IMR-90 (cell line): ENCODE results near the gene PGM2. TPM values are rescaled to one million over a fixed set of nuclear protein-coding genes. Genes with fewer than 3 reads are reported as not detected.

ENCODE experiments used
- ATAC-seq: fragments of 200-7000 bp; cut with Tn5 transposase; 2 replicates; pipeline ENCODE4 v1.9.1; 2020; ENCODE audit warnings: low read depth, mild to moderate bottlenecking, moderate library complexity
- BruUV-seq: library from RNA; stranded (reverse); fragments of 400-500 nt; replicated peaks from 2 replicates; lab custom pipeline; 2021; lab: Mats Ljungman, UMichigan
- CTCF ChIA-PET: fragments of 300-600 bp; formaldehyde crosslinking; extraction: SDS; loops from one replicate; lab custom pipeline; 2021; ENCODE audit warnings: antibody characterized with exemption; lab: Yijun Ruan, JAX
- POLR2A ChIA-PET: fragments of 300-600 bp; sonication (Branson Sonifier 250); formaldehyde crosslinking; loops from one replicate; lab custom pipeline; 2022; ENCODE audit warnings: antibody characterized with exemption; ENCODE audit not compliant: unreplicated experiment; lab: Charles Lee
- DNase-seq: peaks from one replicate; pipeline ENCODE4 v3.0.0; 2013
- H2AFZ ChIP-seq: replicated peaks from 2 replicates; pipeline ENCODE3; 2013; ENCODE audit warnings: low read length, mild to moderate bottlenecking; ENCODE audit not compliant: poor library complexity
- H2AK5ac ChIP-seq: 2 replicates; pipeline ENCODE4 v1.6.1; 2013; ENCODE audit warnings: low read depth, low read length, inconsistent platforms
- H2AK9ac ChIP-seq: replicated peaks from 2 replicates; pipeline ENCODE3; 2013; ENCODE audit warnings: mild to moderate bottlenecking, low read depth, low read length, moderate library complexity; ENCODE audit not compliant: poor library complexity
- H2BK120ac ChIP-seq: 2 replicates; pipeline ENCODE4 v1.6.1; 2013; ENCODE audit warnings: low read depth, low read length, inconsistent platforms
- H2BK15ac ChIP-seq: 3 replicates; pipeline ENCODE4 v1.6.1; 2013; ENCODE audit warnings: low read depth, low read length, inconsistent platforms
- H2BK20ac ChIP-seq: 2 replicates; pipeline ENCODE4 v1.6.1; 2013; ENCODE audit warnings: low read depth, mild to moderate bottlenecking, inconsistent platforms, low read length, moderate library complexity
- H2BK5ac ChIP-seq: 2 replicates; pipeline ENCODE4 v1.6.1; 2013; ENCODE audit warnings: mild to moderate bottlenecking, low read depth, low read length, inconsistent platforms; ENCODE audit not compliant: poor library complexity, severe bottlenecking
- H3K14ac ChIP-seq: replicated peaks from 2 replicates; pipeline ENCODE4 v1.6.1; 2013; ENCODE audit warnings: low read depth, low read length, inconsistent platforms
- H3K18ac ChIP-seq: 2 replicates; pipeline ENCODE4 v1.6.1; 2013; ENCODE audit warnings: low read depth, low read length, control low read depth
- H3K23ac ChIP-seq: 2 replicates; pipeline ENCODE4 v1.6.1; 2013; ENCODE audit warnings: low read depth, low read length, inconsistent platforms
- H3K27ac ChIP-seq: 2 replicates; pipeline ENCODE4 v1.5.1; 2013; ENCODE audit warnings: mild to moderate bottlenecking, control low read depth, low read length; ENCODE audit not compliant: insufficient read depth
- H3K27me3 ChIP-seq: 2 replicates; pipeline ENCODE4 v1.6.1; 2013; ENCODE audit warnings: low read length; ENCODE audit not compliant: control insufficient read depth, insufficient read depth
- H3K36me3 ChIP-seq: 2 replicates; pipeline ENCODE4 v1.6.1; 2013; ENCODE audit warnings: low read length, mixed read lengths; ENCODE audit not compliant: control insufficient read depth, insufficient read depth
- H3K4ac ChIP-seq: 2 replicates; pipeline ENCODE4 v1.6.1; 2013; ENCODE audit warnings: low read depth, low read length, inconsistent platforms
- H3K4me1 ChIP-seq: 2 replicates; pipeline ENCODE4 v1.6.1; 2013; ENCODE audit warnings: low read length, mixed read lengths; ENCODE audit not compliant: control insufficient read depth, insufficient read depth
- H3K4me2 ChIP-seq: 2 replicates; pipeline ENCODE4 v1.6.1; 2013; ENCODE audit warnings: low read depth, mild to moderate bottlenecking, control low read depth, low read length, moderate library complexity
- H3K4me3 ChIP-seq: 2 replicates; pipeline ENCODE4 v1.5.1; 2013; ENCODE audit warnings: low read depth, mild to moderate bottlenecking, control low read depth, low read length, moderate library complexity; ENCODE audit not compliant: insufficient read depth
- H3K56ac ChIP-seq: 2 replicates; pipeline ENCODE4 v1.6.1; 2013; ENCODE audit warnings: low read length, inconsistent platforms; ENCODE audit not compliant: insufficient read depth; ENCODE audit errors: extremely low read depth
- H3K79me1 ChIP-seq, 2 experiments: 2 replicates each; pipeline ENCODE4 v1.6.1; 2013; ENCODE audit warnings: low read length in 2 of 2, inconsistent platforms in 1 of 2, low read depth in 1 of 2
- H3K9ac ChIP-seq: 2 replicates; pipeline ENCODE4 v1.6.1; 2013; ENCODE audit warnings: low read depth, low read length, control low read depth
- H3K9me1 ChIP-seq: 2 replicates; pipeline ENCODE4 v1.6.1; 2013; ENCODE audit warnings: low read length, inconsistent platforms; ENCODE audit not compliant: insufficient read depth
- H3K9me3 ChIP-seq: 2 replicates; pipeline ENCODE4 v1.6.1; 2013; ENCODE audit warnings: low read length; ENCODE audit not compliant: control insufficient read depth, insufficient read depth
- H4K20me1 ChIP-seq: 2 replicates; pipeline ENCODE4 v1.6.1; 2013; ENCODE audit warnings: low read length, inconsistent platforms; ENCODE audit not compliant: insufficient read depth
- H4K5ac ChIP-seq: 2 replicates; pipeline ENCODE4 v1.6.1; 2013; ENCODE audit warnings: mild to moderate bottlenecking, low read depth, low read length, control low read depth
- H4K8ac ChIP-seq, 2 experiments: 2 replicates each; pipeline ENCODE4 v1.6.1; 2013; ENCODE audit warnings: low read depth in 2 of 2, low read length in 2 of 2, control low read depth in 1 of 2, inconsistent platforms in 1 of 2
- H4K91ac ChIP-seq: 2 replicates; pipeline ENCODE4 v1.6.1; 2013; ENCODE audit warnings: low read depth, low read length, inconsistent platforms; ENCODE audit not compliant: insufficient read depth
- BHLHE40 ChIP-seq: fragments of 150-350 bp; IDR thresholded peaks from 2 replicates; pipeline ENCODE4 v1.6.1; 2016; ENCODE audit warnings: mild to moderate bottlenecking, low read depth, low read length
- CEBPB ChIP-seq: IDR thresholded peaks from 2 replicates; pipeline ENCODE4 v1.6.1; 2012; ENCODE audit warnings: low read depth, low read length, improper control_type of control experiment
- CHD1 ChIP-seq: IDR thresholded peaks from 2 replicates; pipeline ENCODE4 v1.6.1; 2012; ENCODE audit warnings: low read depth, low read length, improper control_type of control experiment
- CTCF ChIP-seq: conservative IDR thresholded peaks from 2 replicates; pipeline ENCODE4 v1.5.1; 2012; ENCODE audit warnings: mild to moderate bottlenecking, low read depth, low read length, improper control_type of control experiment
- ELK1 ChIP-seq: fragments of 150-350 bp; IDR thresholded peaks from 2 replicates; pipeline ENCODE4 v1.6.1; 2016; ENCODE audit warnings: low read depth, mild to moderate bottlenecking, low read length, moderate library complexity, borderline replicate concordance
- FOS ChIP-seq: fragments of 150-350 bp; IDR thresholded peaks from 2 replicates; pipeline ENCODE4 v1.6.1; 2016; ENCODE audit warnings: low read depth, low read length
- MAFK ChIP-seq: IDR thresholded peaks from 2 replicates; pipeline ENCODE4 v1.6.1; 2012; ENCODE audit warnings: low read depth, low read length, improper control_type of control experiment
- MXI1 ChIP-seq: IDR thresholded peaks from 2 replicates; pipeline ENCODE4 v1.6.1; 2012; ENCODE audit warnings: low read depth, mild to moderate bottlenecking, low read length, moderate library complexity, borderline replicate concordance
- POLR2A ChIP-seq: IDR thresholded peaks from 2 replicates; pipeline ENCODE4 v1.6.1; 2012; ENCODE audit warnings: mild to moderate bottlenecking, low read depth, low read length
- RAD21 ChIP-seq: IDR thresholded peaks from 2 replicates; pipeline ENCODE4 v1.6.1; 2012; ENCODE audit warnings: low read length, improper control_type of control experiment
- RFX5 ChIP-seq: IDR thresholded peaks from 2 replicates; pipeline ENCODE4 v1.8.0; 2012; ENCODE audit warnings: low read depth, mild to moderate bottlenecking, low read length, moderate library complexity
- SMC3 ChIP-seq: fragments of 150-350 bp; IDR thresholded peaks from 2 replicates; pipeline ENCODE4 v1.6.1; 2016; ENCODE audit warnings: low read depth, mild to moderate bottlenecking, antibody characterized with exemption, low read length, moderate library complexity
- WGBS, 2 experiments: methylation state at CpG; one replicate each; pipeline versions ENCODE4 v1.1.5 to v1.1.7; 2013; ENCODE audit warnings: missing lambda C conversion rate in 2 of 2; ENCODE audit not compliant: insufficient read length in 1 of 2; ENCODE audit errors: extremely low coverage in 2 of 2; 5-methylcytosine and 5-hydroxymethylcytosine counted together
- dilution Hi-C: fragments of 300-500 bp; cut with HindIII; formaldehyde crosslinking; loops from one replicate; pipeline ENCODE4 v1.14.3; 2018; ENCODE audit warnings: low sequenced_read_pairs; ENCODE audit not compliant: unreplicated experiment
- in situ Hi-C: fragments of 300-500 bp; cut with MboI; formaldehyde crosslinking; loops from 3 replicates; pipeline ENCODE4 v1.14.3; 2019; ENCODE audit warnings: low sequenced_read_pairs, inconsistent platforms, mixed read lengths
- intact Hi-C: fragments of 100-400 bp; cut with micrococcal nuclease; formaldehyde crosslinking; loops from 2 replicates; pipeline ENCODE4 v1.10.0; 2022
- polyA plus RNA-seq, 3 experiments: library from polyadenylated mRNA; depleted of rRNA; stranded (reverse); fragments of >200 nt; gene quantifications; 2 replicates each; pipeline ENCODE4 v1.2.3, GENCODE V29; 2012; ENCODE audit warnings: low replicate concordance in 1 of 3
- total RNA-seq: library from RNA; depleted of rRNA; stranded (reverse); fragments of >200 nt; gene quantifications from 2 replicates; pipeline ENCODE4 v1.2.3, GENCODE V29; 2012

The PGM2 gene
- total and polyA plus RNA-seq, 2 of the 4 experiments (the other 2 are of a cell fraction): 18.7 to 26.2 TPM

- no peak overlapping the region for H2BK20ac ChIP-seq
- ChIA-PET POLR2A (no interaction called here), CTCF (interaction anchor here (0.6 to 0.8 kb wide), 2 partner anchors 10 to 12 kb away, joined by 3 read pairs; no protein-coding TSS in a partner anchor)
- in situ Hi-C loops: no loop called here
- no peak overlapping the region for H2AFZ ChIP-seq
- intact Hi-C loops: no loop called here
- no peaks in the 10 kb centered on the region for H3K36me3 ChIP-seq
- no peaks in the 10 kb centered on the region for H3K4me1 ChIP-seq
- peak; percentile 20 for DNase-seq
- H4K8ac ChIP-seq: no peak overlapping the region
- no peak overlapping the region for H4K5ac ChIP-seq
- H3K79me1 ChIP-seq: no peaks in the 10 kb centered on the region
- no peak overlapping the region for H3K4ac ChIP-seq
- no peak for TF ChIP-seq CTCF
- no peak for TF ChIP-seq FOS
- TF ChIP-seq MAFK: no peak
- no peak for TF ChIP-seq SMC3
- TF ChIP-seq BHLHE40: no peak
- no peak for TF ChIP-seq MXI1
- TF ChIP-seq CEBPB: no peak
- no peak for TF ChIP-seq RAD21
- TF ChIP-seq ELK1: no peak
- TF ChIP-seq CHD1: no peak
- TF ChIP-seq RFX5: no peak
- no peak for TF ChIP-seq POLR2A
- no peak overlapping the region for H3K9ac ChIP-seq
- no peaks in the 10 kb centered on the region for H3K27me3 ChIP-seq
- H2BK5ac ChIP-seq: no peak overlapping the region
- H3K23ac ChIP-seq: no peak overlapping the region
- dilution Hi-C loops: no loop called here
- H2AK5ac ChIP-seq: no peak overlapping the region
- H3K14ac ChIP-seq: no peak overlapping the region
- no peak for ATAC-seq
- no peaks in the 10 kb centered on the region for H4K20me1 ChIP-seq
- no peak overlapping the region for H2BK15ac ChIP-seq
- H3K9me1 ChIP-seq: no peaks in the 10 kb centered on the region
- H2BK120ac ChIP-seq: no peak overlapping the region
- no CpG with 5 or more reads among the region's 2 CpGs for WGBS, 2 experiments
- H3K27ac ChIP-seq: no peak overlapping the region
- H3K4me3 ChIP-seq: no peak overlapping the region
- H3K56ac ChIP-seq: no peak overlapping the region
- H3K18ac ChIP-seq: no peak overlapping the region
- no peaks in the 10 kb centered on the region for H3K9me3 ChIP-seq
- no peak overlapping the region for H3K4me2 ChIP-seq
- no TSS peak for BruUV-seq
- H4K91ac ChIP-seq: no peak overlapping the region
- no peak overlapping the region for H2AK9ac ChIP-seq
Measured at GRCh38 chr4:37876156-37876555, 49.7 kb downstream of the PGM2 start.
